ENCODE data around the gene NMRK1. TPM values are rescaled to one million over a fixed set of nuclear protein-coding genes. Genes with fewer than 3 reads are reported as not detected.

NMRK1 gene
- 30.7 TPM for total RNA-seq

DNA sequence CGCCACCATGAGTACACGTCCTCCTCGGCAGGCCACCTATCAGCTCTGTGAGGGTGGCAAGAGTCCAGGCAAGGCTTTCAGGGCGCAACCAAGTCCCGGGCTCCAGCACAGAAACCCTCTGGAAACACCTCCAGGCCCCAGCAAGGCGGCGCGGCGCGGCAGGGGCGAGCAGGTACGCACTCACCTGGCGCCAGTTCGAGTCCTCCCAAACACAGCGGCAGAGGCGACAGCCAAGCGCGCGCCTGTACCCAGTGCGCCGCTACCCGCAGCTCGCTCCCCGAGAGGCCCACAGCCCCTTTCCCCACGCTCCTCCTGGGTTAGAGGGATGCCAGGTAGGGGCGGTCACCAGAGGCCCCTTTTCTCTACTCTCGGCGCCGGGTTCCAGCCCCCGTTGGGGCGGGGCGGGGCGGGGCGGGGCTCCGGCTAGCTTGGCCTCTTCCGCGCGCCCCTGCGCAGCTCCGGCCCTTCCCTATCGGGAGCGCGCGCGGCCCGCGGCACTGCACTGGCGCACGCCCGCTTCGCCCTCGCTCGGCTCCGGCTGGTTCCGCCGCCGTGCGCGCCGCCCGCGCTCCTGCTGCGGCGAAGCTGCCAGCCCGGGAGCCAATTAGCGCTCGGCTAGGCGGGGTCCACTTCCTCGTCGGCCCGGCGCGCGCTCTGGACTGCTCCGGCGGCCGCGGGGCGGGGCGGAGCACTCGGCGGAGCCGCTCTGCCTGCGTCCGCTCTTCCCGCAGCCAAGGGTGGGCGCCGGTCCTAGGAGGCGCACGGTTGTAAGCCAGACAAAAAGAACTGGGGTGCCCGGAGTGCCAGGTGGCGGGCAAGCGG, at the start of gene NMRK1, which contains the start of gene OSTF1:
TSS of gene NMRK1 (minus strand) at position 332 of the 822 bp plus-strand sequence. CDS start 5,040 bp downstream, outside the sequence.
TSS of gene OSTF1 (plus strand) at position 691 of the 822 bp plus-strand sequence. CDS start 179 bp downstream, outside the sequence.
- intact Hi-C loops (cut with DNase I), result no loop called here
- DNase-seq (ENCODE audit: low spot score) (peak; percentile 96), ATAC-seq (peak; percentile 95)

DNA sequence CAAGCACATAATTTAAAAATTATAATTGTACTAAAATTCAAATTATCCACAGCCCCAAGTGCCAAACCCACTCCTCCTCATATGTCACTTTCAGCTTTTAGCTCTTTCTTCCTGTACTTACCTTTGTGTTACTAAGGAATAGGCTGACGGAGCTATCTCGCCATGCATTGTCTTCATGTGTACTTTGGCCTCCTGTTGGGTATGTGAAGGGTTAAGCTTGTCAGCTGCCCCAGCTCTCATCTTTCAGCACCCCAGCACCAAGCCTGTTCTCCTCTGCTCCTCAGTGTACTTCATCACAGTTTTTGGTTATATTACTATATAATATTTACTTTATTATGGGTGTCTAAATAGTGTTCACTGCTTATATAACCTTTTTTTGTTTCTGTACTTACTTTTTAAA, 46.5 kb upstream of the NMRK1 start:
- no peak for ATAC-seq
- intact Hi-C loops (cut with DNase I), result no loop called here
- no peak for DNase-seq (ENCODE audit: low spot score)

DNA sequence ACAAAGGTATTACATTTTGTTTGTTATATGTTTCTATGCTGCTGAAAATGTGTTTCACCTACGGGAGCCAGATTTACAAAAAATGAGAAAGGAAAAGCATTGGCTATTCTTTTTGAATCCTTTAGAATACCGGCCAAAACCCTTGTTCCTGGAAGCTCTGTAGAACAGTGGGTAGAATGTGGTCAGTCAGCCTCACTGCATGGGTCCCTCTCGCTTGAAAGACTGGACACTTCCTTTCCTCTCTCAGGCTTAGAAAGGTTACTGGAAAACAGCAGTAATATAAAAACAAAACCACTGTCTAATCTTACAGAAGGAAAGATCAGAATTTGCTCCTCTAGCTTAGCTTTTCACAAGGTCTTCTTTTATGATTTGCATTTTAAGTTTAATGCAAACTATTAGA, 45.4 kb upstream of the NMRK1 start:
- no peak for DNase-seq (ENCODE audit: low spot score)
- intact Hi-C loops (cut with DNase I), result no loop called here
- ATAC-seq, result no peak

DNA sequence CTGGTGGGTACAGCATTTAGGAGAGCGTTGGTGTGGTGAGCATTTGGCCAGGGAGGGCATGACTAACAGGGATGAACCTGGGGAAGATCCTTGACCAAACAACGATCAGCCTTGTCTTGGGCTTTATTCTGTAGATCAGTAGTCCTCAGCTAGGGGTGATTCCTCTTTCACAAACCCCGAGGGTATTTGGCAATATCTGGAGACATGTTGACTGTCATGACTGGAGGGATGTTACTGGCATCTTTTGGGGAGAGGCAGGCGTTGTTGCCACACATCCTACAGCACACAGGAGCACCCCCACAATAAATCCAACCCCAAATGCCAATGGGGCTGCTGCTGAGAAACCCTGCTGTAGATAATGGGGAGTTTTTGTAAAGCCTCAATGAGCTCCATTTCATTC, 44.3 kb upstream of the NMRK1 start:
- intact Hi-C loops (cut with DNase I), result no loop called here
- DNase-seq (ENCODE audit: low spot score) (no peak), ATAC-seq (no peak)

DNA sequence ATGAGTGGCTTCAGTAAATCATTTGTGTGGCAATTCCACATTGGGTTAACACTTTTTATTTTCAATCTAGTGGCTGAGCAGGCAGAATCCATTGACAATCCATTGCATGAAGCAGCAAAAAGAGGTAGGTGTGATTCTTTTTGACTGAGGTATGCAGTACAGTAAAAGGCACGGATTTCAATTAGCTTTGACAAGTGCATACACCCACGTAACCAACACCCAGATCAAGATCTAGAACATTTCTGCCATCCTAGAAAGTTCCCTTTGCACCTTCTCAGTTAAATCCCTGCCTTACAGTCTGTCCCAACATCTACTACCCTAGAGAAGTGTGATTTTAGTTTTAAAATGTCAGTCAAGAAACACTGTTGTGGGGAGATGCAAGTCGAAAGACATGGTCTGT, 43.7 kb upstream of the NMRK1 start:
- ATAC-seq, result no peak
- intact Hi-C loops (cut with DNase I), result no loop called here
- DNase-seq (ENCODE audit: low spot score), result no peak

DNA sequence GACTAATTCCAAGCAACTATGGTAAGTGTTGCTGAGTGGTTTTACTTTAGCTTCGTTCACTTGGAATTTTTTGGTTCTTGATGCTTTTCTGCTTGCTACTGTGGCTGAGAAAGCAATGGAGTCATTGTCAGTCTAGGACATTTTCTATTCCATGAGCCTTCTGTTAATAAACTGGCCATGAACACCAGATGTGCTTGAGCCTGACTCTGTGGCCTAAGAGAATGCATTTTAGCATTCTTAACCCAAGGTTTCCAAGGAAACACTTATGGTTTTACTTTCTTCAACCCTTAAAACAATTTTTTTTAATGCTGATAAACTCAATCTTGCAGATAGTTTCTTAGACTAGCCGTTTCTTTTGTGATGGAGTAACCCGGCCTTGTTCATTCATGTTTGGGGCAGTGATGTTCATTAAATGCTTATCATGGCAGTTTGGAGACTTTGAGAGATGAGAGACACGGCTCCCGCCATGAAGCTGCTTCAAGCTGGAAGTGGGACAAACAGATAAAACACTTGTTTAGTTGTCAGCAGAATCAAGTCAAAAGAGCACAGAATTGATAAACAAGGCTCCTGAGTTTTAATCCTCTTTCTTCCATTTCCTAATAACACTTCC, 42.8 kb upstream of the NMRK1 start:
- intact Hi-C loops (cut with DNase I), result no loop called here
- ATAC-seq, result no peak

DNA sequence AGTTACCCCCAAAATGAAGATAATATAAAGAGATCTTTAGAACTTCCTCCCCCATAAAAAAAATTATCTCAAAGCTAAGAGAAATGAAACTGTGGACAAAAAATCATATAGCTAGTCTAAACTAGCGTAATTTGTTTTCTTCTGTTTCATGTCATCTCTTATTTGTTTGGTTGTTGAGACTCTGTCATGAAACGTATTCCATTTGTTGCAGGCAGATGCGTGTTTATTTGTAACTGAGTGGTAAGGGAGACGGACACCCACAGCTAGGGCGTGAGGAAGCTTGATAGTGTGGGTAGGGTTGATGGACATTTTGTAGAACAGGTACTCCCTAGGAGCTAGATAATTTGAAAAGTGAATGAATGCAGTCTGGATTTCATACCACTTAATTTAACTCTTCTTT, 42.2 kb upstream of the NMRK1 start:
- intact Hi-C loops (cut with DNase I), result no loop called here
- no peak for ATAC-seq
- DNase-seq (ENCODE audit: low spot score), result no peak

More for the DNA sequence above, 42.8 kb upstream of the NMRK1 start:
- DNase-seq (ENCODE audit: low spot score), result no peak

DNA sequence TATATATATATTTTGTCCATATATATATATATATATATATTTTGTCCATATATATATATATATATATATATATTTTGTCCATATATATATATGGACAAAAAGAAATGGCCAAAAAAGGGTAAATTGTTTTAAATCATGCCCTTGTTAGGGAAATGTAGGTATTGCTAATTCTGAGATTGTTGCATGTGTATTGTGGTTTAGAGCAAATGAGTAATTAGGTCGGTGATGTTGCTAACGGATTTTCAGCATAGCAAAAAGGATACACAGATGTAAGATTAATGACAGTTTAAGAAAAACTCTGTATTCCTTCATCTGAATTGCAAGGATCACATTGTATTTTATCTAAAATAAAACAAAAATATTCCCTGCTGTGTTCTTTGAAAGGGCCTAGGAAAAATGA, 40.6 kb upstream of the NMRK1 start:
- DNase-seq (ENCODE audit: low spot score) (no peak), ATAC-seq (no peak)
- intact Hi-C loops (cut with DNase I), result no loop called here

DNA sequence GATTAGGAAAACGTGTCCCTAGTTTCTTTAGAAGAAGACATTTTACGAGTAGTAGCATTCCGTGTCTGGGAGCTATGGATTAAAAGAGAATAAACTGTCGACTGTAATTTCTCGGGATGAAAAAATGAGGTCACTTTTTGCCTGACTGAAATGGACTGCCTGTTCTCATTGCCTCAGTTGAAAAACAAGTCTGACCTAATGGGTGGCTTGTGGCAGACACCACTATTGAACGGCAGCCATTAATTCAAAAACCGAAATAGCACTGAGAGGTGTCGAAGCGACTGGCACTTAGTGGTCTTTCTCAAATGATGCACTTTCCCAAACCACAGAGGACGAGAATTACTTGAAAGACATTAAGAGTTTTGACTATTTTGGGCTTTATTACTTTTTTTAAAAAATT, 35.7 kb upstream of the NMRK1 start:
- intact Hi-C loops (cut with DNase I), result no loop called here
- DNase-seq (ENCODE audit: low spot score) (no peak), ATAC-seq (no peak)

DNA sequence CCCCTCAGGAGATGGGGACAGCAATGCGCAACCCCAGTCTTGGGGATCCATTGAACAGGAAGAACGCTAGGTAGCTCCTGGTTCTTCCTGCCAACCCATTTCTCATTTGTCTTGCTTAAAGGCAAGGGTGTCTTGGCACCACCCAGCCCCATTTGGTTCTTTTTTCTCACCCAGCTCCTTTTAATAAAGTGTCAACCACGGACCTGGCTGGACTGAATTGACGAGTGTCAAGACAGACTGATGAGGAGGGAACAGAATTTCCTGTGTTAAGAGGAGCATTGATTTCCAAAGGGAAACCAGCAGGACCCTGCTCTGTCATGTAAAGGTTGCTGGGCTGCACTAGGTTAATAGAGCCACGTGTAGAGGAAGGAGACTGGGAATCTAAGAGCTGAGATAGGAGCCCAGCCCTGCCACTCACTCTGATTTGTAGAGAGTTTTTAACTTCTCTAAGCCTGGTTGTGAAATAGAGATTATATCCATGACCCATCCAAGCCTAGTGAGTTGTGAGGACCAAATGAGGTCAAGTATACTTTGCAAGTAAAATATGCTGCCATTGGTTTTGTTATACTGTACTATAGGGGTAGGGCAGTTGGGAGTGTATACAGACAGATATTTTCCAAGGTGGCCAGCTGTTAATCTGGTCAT, 34.1 kb upstream of the NMRK1 start:
- ATAC-seq (no peak), DNase-seq (ENCODE audit: low spot score) (no peak)
- intact Hi-C loops (cut with DNase I), result no loop called here

DNA sequence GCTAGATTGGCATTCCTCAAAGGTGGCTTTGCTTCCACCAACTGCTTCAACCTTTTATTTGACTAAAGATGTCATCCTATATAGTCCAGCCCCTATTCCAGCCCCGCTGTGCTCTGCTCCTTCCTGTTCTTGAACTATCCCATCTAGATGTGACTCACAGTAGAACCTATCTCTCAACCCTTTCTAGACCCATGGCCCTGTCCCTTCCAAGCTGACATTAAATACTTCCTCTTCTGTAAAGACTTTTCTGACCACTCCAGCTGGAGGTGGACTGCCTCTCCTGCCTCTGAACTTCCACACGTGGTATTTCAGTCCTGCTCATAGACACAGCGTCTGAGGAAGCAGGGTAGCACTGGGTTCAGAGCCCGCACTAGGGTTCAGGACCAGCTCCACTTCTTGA, 32.7 kb upstream of the NMRK1 start:
- intact Hi-C loops (cut with DNase I), result no loop called here
- ATAC-seq (no peak), DNase-seq (ENCODE audit: low spot score) (no peak)

DNA sequence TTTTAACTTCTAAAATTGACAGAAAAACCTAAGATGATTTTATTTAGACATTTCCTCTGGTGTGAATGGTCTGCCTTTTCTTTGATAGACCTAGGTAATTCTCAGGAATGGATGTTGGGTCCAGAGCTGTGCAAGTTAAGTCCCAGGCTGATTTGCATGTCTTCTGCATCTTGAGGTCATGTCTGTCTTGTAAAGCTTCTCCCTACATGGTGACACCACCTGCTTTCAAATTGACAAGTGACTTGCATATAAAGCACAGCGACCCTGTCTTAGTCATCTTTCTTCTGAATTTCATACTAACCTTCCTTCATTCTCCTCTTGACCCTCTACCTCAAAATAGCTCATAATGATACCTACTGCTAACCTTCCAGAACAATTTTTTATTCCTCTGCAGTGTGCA, 29.6 kb upstream of the NMRK1 start:
- DNase-seq (ENCODE audit: low spot score), result no peak
- intact Hi-C loops (cut with DNase I), result no loop called here
- no peak for ATAC-seq

DNA sequence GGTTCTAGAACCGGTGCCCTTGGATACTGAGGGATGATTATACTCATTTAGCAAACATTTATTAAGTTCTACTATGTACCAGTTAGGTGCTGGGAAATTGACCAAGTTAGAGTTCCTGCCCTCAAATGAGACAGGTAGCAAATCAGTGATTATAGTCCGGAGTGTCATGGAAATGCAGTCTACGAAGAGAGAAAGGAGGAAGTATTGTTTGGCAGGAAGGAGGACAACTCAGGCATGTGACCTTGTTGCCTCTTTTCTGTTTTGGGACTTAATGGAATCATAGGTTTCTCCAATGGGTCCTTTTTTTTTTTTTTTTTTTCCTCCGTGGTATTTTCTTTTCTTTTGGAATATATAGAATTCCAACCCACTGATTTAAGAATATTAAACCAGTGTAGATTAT, 28.4 kb upstream of the NMRK1 start:
- no peak for ATAC-seq
- no peak for DNase-seq (ENCODE audit: low spot score)
- intact Hi-C loops (cut with DNase I), result no loop called here

DNA sequence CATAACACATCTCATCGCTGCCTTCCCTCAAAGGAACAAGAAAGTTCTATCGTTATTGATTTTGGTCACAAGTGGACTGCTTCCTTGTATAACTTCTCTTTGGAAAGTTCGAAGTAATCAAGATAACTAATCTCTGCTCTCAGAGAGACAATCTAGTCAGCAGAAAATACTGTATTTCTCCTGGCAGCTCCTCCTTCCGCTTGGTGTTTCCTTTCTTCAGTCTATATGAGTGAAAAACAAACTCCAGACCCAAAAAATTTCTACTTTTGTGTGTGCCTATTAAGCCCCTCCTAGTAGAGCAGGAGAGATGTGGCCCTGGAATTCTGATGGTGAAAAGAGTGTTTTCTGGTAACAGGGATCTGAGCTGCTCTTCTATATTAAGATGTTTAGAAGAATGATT, 24.8 kb upstream of the NMRK1 start:
- ATAC-seq, result no peak
- no peak for DNase-seq (ENCODE audit: low spot score)
- intact Hi-C loops (cut with DNase I), result no loop called here

DNA sequence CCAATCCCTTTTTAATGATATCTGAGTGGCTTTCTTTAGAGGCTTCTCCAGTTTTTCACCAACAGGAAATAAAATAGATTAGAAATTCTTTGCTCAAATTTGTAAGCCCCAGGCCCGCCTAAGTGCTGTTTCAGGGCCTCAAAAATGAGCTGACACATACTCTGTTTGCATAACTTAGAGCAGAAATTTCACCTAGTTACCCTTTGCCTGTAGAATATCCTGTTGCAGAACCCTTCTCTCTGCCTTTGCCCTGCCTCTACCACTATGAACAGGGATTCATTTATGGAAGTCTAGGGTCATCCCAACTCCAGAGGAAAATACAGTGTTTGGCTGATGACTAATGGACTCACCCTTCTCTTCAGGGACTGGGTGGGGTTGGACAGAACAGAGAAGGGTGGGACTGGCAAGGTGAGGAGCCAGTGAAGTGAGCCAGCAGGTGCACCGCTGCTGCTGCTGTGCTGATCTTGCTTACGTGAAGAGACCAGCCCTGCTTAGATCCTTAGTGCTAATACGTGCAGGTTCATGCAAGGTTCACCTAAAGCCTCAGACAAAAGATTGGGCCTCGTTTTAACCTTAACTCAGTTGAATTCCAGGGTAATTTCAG, 23.2 kb upstream of the NMRK1 start:
- intact Hi-C loops (cut with DNase I), result no loop called here
- DNase-seq (ENCODE audit: low spot score), result no peak
- no peak for ATAC-seq

DNA sequence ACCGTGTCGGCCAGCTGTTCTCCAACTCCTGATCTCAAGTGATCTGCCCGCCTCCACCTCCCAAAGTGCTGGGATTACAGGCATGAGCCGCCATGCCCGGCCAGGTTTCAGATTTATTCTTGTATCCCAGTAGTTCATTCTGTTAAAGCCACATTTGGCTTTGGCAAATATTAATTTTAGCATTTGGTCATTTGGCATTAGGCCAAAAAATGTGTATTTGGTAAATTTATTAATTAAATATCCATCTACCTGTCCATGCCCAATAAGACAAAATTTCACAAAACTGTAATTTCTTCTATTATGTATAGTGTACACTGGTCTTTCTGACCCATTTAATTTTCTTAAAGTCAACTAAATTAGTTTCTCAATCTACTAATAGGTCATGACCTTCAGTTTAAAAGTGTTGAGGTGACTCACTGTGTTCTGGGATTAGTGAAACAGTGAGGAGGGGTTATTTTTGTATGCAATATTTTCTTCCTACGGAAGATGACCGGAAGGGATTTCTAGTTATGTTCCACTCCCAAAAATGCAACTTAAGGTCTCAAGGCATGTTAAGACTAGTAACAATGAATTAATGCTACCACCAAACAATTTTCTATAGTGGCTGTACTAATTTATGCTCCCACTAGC, 21.4 kb upstream of the NMRK1 start:
- DNase-seq (ENCODE audit: low spot score) (no peak), ATAC-seq (no peak)
- intact Hi-C loops (cut with DNase I), result no loop called here

DNA sequence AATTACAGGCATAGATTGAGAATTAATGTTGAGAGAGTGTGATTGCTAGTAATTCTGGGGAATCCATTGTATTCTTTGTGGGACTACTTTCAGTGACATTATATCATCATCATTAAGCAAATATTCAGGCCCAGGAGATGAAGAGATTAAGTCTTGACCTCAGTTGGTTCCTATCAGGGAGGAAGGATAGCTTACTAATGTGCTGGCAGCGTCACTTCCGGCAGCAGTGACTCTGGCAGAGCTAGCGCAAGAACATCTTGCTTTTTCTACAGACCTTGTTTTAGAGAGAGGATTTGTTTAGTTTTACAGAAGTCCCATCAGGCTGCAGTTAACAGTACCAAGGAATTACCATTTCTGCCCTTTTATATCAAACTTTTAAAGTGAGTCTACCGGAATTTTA, 20.6 kb upstream of the NMRK1 start:
- ATAC-seq (peak; percentile 30), DNase-seq (ENCODE audit: low spot score) (no peak)
- intact Hi-C loops (cut with DNase I), result no loop called here

DNA sequence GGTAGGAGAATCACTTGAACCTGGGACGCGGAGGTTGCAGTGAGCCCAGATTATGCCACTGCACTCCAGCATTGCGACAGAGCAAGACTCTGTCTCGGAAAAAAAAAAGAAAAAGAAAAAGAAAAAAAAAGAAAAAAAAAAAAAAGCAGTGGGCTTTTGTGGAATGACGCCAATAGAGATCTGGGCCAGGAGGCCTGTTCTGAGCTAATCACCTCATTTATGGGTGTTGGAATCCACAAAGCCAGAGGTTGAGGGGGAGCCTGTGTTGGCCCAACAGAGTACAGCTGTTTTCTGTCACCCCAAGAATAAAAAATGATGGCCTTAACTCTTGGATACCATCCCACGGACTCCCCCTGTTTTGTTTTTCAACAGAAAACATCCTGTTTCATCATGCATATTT, 18.9 kb upstream of the NMRK1 start:
- DNase-seq (ENCODE audit: low spot score) (no peak), ATAC-seq (peak; percentile 44)
- intact Hi-C loops (cut with DNase I), result no loop called here

DNA sequence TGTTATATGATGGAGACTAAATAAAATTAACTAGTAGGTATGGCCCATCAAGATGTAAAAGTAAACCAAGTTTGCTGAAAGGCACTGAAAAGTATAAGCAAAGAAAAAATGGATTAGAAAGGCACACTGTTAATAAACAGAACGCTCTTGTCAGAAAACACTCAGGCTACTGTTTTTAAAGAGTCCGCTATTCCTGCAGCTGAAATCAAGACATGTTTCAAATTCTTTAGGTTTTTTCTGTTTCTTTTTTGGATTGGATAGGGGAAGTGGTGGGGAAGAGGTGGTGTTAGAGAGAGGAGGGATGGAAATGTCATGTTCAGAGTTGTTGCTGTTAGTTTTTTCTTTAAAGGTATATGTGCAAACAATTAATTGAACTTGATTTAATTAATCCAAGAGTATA, 17.9 kb upstream of the NMRK1 start:
- intact Hi-C loops (cut with DNase I), result no loop called here
- DNase-seq (ENCODE audit: low spot score), result no peak
- ATAC-seq, result no peak
